HUES64 (cell line): ENCODE data around the gene TNFSF10.
"Not testable (repeated sequence)": the region's sequence is repeated elsewhere in the genome, so short reads cannot be mapped to it uniquely, and the experiment has no call there.

Source experiments
- H3K27ac ChIP-seq: 2 replicates; pipeline ENCODE4 v1.7.0; 2013; ENCODE audit warnings: low read depth, low read length, inconsistent platforms
- H3K27me3 ChIP-seq: 2 replicates; pipeline ENCODE4 v1.6.1; 2013; ENCODE audit warnings: mild to moderate bottlenecking, low read length; ENCODE audit not compliant: insufficient read depth
- H3K36me3 ChIP-seq: 2 replicates; pipeline ENCODE4 v1.6.1; 2013; ENCODE audit warnings: mild to moderate bottlenecking, low read length; ENCODE audit not compliant: insufficient read depth
- H3K4me1 ChIP-seq: 2 replicates; pipeline ENCODE4 v1.6.1; 2013; ENCODE audit warnings: mild to moderate bottlenecking, low read length, moderate library complexity; ENCODE audit not compliant: insufficient read depth
- H3K4me3 ChIP-seq: 2 replicates; pipeline ENCODE4 v1.5.1; 2013; ENCODE audit warnings: mild to moderate bottlenecking, low read length, moderate library complexity
- H3K9ac ChIP-seq: 2 replicates; pipeline ENCODE4 v1.6.1; 2013; ENCODE audit warnings: mild to moderate bottlenecking, low read depth, low read length
- H3K9me3 ChIP-seq: 2 replicates; pipeline ENCODE4 v1.6.1; 2013; ENCODE audit warnings: low read depth, low read length; ENCODE audit not compliant: insufficient read depth
- WGBS: fragments of 150-250, 120-280 bp; methylation state at CpG from one replicate; pipeline ENCODE4 v1.1.7; 2013; ENCODE audit warnings: missing lambda C conversion rate; 5-methylcytosine and 5-hydroxymethylcytosine counted together

Gene TNFSF10

DNA sequence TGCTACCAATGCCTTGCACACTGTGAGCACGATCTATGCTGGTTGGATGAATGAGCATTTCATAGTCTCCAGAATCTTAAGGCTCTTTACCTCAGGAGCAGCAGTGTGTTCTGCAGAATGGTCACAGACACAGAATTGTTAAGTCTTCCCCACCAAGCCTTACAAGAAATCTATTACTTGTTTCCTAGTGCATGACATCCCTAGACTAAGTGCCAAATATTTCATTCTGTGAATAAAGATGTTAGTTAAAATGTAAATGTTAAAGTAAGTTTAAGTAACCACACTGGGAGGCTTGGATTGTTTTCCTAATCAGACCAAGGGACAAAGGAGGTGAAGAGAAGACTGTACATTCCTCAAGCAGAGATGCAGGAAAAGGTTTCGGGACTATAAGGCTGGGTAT, 4.1 kb upstream of the TNFSF10 start:
- H3K27me3 ChIP-seq = no peaks in the 10 kb centered on the region; the same call in 1 of the 2 replicates
- H3K4me3 ChIP-seq = no peak overlapping the region
- H3K9me3 ChIP-seq = no peaks in the 10 kb centered on the region
- H3K27ac ChIP-seq = no peak overlapping the region
- no peak overlapping the region for H3K9ac ChIP-seq
- no peaks in the 10 kb centered on the region for H3K36me3 ChIP-seq
- no peaks in the 10 kb centered on the region for H3K4me1 ChIP-seq
- WGBS = 97% methylated on average over 2 of the region's 2 CpGs

DNA sequence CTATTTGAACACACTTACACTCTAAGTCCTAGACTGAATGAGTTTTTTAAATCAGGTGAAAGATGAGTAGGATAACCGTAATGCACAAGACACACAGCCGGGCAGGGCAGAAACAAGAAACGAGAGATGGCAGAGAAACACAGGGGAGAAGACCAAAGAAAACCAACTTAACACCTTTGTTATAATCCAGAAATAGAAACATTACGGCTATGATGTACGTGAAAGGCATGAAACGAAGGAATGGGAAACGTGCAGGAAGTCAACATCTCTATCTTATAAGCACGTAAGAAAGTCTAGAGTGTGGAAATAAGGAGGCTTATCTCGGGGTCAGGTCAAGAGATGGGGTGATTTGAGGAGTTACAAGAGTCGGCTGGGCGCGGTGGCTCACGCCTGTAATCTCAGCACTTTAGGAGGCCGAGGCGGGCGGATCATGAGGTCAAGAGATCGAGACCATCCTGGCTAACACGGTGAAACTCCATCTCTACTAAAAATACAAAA, 1.9 kb upstream of the TNFSF10 start:
- 97% methylated on average over 15 of the region's 18 CpGs for WGBS

DNA sequence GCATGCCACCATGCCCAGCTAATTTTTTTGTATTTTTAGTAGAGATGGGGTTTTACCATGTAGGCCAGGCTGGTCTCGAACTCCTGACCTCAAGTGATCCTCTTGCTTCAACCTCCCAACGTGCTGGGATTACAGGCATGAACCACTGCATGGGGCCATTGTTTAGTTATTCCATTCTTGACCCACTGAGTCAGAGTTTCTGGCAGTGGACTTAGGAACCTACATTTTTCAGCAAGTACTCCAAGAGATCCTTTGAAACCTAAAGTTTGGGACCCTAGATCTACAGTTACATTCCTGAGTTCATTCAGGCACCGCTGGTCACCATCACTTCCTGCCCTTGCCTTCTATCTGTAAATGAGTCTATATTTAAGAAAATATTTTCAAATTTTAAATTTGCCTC, 1.4 kb upstream of the TNFSF10 start:
- Histone ChIP-seq H3K4me1 (no peaks in the 10 kb centered on the region), H3K4me3 (no peak overlapping the region), H3K9ac (no peak overlapping the region), H3K27me3 (no peaks in the 10 kb centered on the region), H3K9me3 (no peaks in the 10 kb centered on the region), H3K36me3 (no peaks in the 10 kb centered on the region), H3K27ac (no peak overlapping the region)
- 84% methylated on average over 3 of the region's 3 CpGs for WGBS

More for the DNA sequence above, 1.9 kb upstream of the TNFSF10 start:
- no peak overlapping the region for H3K9ac ChIP-seq
- H3K9me3 ChIP-seq = no peaks in the 10 kb centered on the region
- no peak overlapping the region for H3K27ac ChIP-seq
- no peaks in the 10 kb centered on the region for H3K4me1 ChIP-seq
- H3K27me3 ChIP-seq = no peaks in the 10 kb centered on the region
- no peaks in the 10 kb centered on the region for H3K36me3 ChIP-seq
- H3K4me3 ChIP-seq = no peak overlapping the region

DNA sequence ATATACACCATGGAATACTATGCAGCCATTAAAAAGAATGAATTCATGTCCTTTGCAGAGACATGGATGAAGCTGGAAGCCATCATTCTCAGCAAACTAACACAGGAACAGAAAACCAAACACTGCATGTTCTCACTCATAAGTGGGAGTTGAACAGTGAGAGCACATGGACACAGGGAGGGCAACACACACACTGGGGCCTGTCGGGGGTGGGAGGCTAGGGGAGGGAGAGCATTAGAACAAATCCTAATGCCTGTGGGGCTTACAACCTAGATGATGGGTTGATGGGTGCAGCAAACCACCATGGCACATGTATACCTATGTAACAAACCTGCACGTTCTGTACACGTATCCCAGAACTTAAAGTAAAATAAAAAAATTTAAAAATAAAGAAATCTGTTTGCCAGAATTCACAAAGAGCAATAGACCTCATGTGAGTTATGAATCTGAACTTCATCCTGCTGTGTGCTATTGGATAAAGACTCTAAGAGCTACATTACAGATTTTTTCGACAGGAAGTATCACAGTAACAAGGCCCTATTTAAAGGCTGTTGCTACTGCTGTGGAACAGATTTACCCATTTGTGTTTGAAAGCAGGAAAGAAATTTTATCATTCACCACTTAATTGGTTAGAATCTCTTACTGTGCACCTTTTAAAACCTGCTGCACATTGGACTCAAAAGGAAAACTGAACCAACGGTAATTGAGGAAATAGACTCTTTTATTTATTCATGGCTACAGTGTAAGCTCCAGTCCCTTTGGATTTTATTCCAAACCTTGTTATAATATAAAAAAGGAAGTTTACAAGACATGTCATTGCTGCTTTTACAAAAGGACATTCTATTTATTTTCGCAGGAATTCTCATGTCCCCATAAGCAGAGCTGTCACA, 1.1 kb downstream of the TNFSF10 start:
- not testable (repeated sequence) for H3K9ac ChIP-seq, H3K4me1 ChIP-seq, H3K27ac ChIP-seq, H3K4me3 ChIP-seq, H3K36me3 ChIP-seq, H3K27me3 ChIP-seq, H3K9me3 ChIP-seq
- 93% methylated on average over 3 of the region's 6 CpGs for WGBS

DNA sequence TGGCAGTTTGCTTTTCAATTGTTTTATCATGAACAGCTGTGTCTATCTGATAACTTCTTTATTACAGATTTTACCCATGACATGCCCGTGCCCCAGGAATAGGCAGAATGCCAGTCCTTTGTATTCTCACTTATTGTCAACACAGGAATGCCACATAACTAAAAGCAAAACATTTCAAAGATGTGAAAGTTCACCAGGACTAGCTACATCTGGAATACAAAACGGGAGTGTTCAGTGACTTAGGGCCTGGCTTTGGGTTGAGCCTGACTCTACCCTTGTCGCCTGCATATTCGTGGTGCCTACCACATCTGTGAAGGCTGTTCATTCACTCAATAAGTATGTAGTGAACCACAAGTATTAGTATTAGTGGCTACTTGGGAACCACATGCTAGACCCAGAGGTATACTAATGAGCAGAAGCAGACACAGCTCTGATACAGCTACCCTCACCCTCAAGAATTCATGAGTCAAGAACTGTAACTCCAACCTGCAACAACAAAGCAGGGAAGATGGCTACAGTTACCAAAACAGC, 2.9 kb downstream of the TNFSF10 start:
- 93% methylated on average over 4 of the region's 4 CpGs for WGBS
- Histone ChIP-seq H3K9ac (no peak overlapping the region), H3K36me3 (no peaks in the 10 kb centered on the region), H3K9me3 (no peaks in the 10 kb centered on the region), H3K27me3 (no peaks in the 10 kb centered on the region), H3K4me3 (no peak overlapping the region), H3K4me1 (no peaks in the 10 kb centered on the region), H3K27ac (no peak overlapping the region)

DNA sequence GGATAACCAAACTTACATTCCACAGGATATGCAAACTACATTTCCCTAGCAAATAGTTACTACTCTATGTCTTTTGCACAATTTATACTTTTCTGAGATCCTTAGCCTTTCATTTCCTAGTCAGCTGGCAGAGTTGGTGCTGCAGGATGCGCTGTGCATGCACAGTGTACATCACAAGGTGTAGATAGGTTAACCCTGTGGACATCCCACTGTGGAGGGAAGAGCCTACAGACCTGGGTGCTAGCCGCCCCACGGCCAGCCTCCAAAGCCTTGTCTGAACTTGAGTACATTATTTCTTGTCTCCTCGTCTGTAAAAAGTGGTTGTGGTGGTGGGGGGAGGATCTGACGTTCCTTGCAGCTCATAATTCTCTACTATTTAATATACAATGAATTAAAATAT, 3.5 kb downstream of the TNFSF10 start:
- no peak overlapping the region for H3K9ac ChIP-seq
- no peak overlapping the region for H3K27ac ChIP-seq
- H3K4me1 ChIP-seq = no peaks in the 10 kb centered on the region
- H3K36me3 ChIP-seq = no peaks in the 10 kb centered on the region
- H3K27me3 ChIP-seq = no peaks in the 10 kb centered on the region
- over 99% methylated on average over 4 of the region's 5 CpGs for WGBS
- no peaks in the 10 kb centered on the region for H3K9me3 ChIP-seq
- H3K4me3 ChIP-seq = no peak overlapping the region

DNA sequence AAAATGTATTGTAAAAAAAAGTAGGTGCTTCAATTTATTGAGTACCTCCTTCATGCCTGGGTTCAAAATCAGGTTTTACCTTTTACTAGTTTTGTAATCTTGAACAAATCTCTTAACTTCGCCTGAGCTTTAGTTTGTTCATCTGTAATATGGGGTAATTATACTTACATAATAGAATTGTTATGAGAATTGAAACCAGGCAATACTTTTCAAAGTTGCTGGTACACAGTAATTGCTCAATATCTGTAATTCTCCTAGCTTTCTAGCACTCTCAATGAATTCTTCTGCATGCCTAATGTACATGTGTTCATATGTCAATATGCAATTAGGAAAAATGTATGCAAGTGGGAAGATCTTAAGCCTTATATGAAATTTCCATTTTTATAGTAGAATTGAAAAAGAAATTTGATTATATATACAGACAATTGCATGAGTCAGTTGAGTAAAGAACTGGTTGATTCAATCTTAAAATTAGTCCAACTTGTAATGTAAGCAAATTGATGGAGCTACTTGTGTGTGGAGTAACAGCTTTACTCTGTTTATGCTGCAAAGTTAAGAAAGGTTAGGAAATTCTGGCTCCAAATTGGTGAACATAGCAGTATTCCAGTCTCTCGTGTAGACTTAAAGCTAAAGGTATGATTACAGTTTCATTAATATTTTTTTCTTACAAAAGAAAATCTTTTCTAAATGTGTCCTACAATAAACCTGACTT, 4.1 kb downstream of the TNFSF10 start:
- no peak overlapping the region for H3K9ac ChIP-seq
- no peaks in the 10 kb centered on the region for H3K4me1 ChIP-seq
- H3K27ac ChIP-seq = no peak overlapping the region
- H3K9me3 ChIP-seq = no peaks in the 10 kb centered on the region
- H3K36me3 ChIP-seq = no peaks in the 10 kb centered on the region
- WGBS = 100% methylated on average over 1 of the region's 2 CpGs
- H3K4me3 ChIP-seq = no peak overlapping the region
- H3K27me3 ChIP-seq = no peaks in the 10 kb centered on the region

DNA sequence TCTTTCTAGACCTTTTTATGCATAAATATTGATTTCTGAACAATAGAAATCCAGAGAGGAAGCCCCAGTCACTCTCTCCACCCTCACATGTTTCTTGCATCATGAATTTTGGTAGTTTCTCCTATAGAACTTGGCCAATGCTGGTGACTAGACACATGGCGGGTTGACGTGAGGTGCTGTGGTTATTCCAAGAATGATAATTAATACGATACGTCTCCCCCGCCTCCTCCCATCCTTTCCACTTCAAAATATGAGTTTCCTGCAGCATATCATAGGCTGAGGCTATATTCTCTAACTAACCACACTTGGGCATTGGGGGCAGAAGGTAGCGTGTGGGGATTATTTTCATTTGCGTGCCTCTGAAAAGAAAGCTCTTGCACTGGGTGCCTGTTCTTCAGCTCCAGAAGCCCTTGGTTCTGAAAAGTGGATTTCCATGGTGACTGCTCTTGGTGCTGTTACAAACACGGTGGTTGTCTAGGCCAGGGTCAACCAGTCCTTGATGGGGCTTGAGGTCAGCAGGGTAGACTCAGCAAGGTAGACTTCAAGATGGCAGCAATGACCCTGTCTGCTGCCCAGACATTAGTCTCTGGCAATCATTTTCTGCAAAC, 5.3 kb downstream of the TNFSF10 start:
- no peaks in the 10 kb centered on the region for H3K4me1 ChIP-seq
- H3K9ac ChIP-seq = no peak overlapping the region
- no peaks in the 10 kb centered on the region for H3K27me3 ChIP-seq
- H3K9me3 ChIP-seq = no peaks in the 10 kb centered on the region
- H3K36me3 ChIP-seq = no peaks in the 10 kb centered on the region
- H3K4me3 ChIP-seq = no peak overlapping the region
- WGBS = 94% methylated on average over 8 of the region's 8 CpGs
- no peak overlapping the region for H3K27ac ChIP-seq

DNA sequence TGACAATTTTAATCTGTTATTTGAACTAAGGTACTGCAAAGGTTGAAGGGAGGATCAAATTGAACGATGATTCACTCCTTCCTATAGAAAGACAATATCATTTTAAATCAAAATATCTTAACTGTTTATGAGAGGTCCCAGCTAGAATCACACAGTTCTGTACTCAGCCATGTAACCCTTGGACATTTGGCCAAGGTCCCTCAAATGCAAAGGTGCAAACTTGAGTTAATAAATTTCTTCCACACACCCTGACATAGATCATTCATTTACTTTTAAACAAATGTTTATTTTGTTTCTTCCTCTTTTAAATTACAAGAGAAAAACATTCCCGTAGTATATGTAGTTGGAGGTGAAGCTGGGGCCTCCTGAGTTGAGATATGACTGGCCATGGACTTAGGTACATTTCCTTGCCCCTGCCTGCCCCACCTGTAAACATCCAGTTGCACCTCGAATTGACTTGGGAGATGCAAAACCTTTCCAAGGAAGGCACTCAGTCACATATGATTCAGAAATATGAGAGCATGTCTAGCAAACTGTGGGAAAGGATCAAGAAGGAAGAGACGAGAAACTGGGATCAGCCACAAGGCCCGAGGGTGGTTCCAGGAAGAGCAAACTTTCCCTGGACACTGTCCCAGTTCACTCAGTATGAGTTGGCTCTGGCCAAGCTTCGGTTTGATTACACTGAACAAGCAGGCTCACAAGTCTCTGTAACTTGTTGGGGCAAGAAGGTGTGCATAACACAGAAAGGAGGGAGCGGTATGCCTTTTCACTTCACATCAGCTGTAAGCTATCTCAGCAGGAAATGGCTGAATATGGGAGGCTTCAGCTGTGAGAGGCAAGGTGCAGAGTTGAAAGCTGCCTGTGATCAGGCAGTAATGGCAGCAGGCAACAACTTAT, 6.7 kb downstream of the TNFSF10 start:
- WGBS = 94% methylated on average over 7 of the region's 7 CpGs
- no peak overlapping the region for H3K27ac ChIP-seq
- no peak overlapping the region for H3K4me3 ChIP-seq
- no peaks in the 10 kb centered on the region for H3K9me3 ChIP-seq
- H3K27me3 ChIP-seq = no peaks in the 10 kb centered on the region
- peaks cover 5% of the 10 kb centered on the region; the same call in 1 of the 2 replicates for H3K4me1 ChIP-seq
- H3K9ac ChIP-seq = no peak overlapping the region
- H3K36me3 ChIP-seq = no peaks in the 10 kb centered on the region

DNA sequence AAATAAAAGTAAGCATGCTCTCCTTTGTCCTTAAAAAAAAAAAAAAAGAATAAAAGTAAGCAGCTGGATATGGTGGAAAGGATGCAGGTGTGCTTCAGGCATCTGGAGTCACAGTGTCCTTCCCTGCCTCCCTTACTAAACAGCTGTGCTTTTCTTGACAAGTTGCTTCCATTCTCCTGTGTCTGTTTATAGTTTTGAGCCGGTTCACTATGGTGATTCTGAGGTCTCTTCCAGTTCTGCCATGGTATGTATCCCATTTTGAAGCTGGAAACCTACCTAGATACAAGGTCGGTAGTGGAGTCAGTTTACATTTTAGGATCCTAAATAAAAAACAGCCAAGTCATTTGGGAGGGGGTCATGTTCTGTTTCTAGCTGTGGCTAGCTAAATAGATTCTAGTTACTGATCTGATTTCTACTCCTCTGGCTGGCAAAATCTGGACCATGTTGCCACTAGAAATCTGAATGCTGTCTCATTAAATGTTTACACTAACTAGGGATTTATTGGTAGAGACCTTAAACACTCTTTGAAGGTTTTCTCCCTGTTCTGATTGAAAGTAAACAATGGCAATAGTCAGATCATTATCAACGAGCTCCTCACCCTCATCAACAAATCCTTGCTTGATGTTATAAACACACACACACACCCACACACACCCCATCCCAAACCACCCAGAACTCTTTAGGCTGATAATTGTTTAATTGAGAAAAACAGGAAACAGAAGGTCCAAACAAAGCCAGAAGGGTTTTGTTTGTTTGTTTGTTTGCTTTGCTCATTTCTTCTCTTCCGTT, 7.9 kb downstream of the TNFSF10 start:
- Histone ChIP-seq H3K27ac (no peak overlapping the region), H3K4me3 (no peak overlapping the region), H3K27me3 (no peaks in the 10 kb centered on the region), H3K4me1 (peaks cover 5% of the 10 kb centered on the region; the same call in 1 of the 2 replicates), H3K9me3 (no peaks in the 10 kb centered on the region), H3K36me3 (no peaks in the 10 kb centered on the region), H3K9ac (no peak overlapping the region)
- WGBS = 86% methylated on average over 3 of the region's 4 CpGs
